Stimulated activated naive CD4-positive, alpha-beta T cell treated with Interleukin-2 at 50 U/mL for 16 hours (primary cell): ENCODE measurements around the gene NTSR2.

Experiments used
- DNase-seq: peaks from one replicate; lab custom pipeline; 2025; lab: John Stamatoyannopoulos, UW

Gene NTSR2, protein sequence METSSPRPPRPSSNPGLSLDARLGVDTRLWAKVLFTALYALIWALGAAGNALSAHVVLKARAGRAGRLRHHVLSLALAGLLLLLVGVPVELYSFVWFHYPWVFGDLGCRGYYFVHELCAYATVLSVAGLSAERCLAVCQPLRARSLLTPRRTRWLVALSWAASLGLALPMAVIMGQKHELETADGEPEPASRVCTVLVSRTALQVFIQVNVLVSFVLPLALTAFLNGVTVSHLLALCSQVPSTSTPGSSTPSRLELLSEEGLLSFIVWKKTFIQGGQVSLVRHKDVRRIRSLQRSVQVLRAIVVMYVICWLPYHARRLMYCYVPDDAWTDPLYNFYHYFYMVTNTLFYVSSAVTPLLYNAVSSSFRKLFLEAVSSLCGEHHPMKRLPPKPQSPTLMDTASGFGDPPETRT

DNA sequence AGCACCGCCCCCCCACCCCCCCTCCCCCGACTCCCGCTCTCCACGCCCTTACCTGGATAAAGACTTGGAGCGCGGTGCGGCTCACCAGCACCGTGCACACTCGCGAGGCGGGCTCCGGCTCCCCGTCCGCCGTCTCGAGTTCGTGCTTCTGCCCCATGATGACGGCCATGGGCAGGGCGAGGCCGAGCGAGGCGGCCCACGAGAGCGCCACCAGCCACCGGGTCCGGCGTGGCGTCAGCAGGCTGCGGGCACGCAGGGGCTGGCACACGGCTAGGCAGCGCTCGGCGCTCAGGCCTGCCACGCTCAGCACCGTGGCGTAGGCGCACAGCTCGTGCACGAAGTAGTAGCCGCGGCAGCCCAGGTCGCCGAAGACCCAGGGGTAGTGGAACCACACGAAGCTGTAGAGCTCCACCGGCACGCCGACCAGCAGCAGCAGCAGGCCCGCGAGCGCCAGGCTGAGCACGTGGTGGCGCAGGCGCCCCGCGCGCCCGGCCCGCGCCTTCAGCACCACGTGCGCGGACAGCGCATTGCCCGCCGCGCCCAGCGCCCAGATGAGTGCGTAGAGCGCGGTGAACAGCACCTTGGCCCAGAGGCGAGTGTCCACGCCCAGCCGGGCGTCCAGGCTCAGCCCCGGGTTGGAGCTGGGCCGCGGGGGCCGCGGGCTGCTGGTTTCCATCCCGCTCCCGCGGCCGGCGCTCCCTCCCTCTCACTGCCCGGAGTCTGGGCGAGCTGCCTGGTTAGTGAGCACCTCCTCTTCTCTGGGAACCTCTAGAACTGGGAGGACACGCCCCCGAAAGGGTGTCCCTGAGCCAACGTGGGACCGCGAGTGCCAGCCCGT, at the start of gene NTSR2:
TSS of gene NTSR2 (minus strand) at position 742 of the 838 bp plus-strand sequence. CDS start at position 676, 66 bp downstream.
- DNase-seq: no peak

DNA sequence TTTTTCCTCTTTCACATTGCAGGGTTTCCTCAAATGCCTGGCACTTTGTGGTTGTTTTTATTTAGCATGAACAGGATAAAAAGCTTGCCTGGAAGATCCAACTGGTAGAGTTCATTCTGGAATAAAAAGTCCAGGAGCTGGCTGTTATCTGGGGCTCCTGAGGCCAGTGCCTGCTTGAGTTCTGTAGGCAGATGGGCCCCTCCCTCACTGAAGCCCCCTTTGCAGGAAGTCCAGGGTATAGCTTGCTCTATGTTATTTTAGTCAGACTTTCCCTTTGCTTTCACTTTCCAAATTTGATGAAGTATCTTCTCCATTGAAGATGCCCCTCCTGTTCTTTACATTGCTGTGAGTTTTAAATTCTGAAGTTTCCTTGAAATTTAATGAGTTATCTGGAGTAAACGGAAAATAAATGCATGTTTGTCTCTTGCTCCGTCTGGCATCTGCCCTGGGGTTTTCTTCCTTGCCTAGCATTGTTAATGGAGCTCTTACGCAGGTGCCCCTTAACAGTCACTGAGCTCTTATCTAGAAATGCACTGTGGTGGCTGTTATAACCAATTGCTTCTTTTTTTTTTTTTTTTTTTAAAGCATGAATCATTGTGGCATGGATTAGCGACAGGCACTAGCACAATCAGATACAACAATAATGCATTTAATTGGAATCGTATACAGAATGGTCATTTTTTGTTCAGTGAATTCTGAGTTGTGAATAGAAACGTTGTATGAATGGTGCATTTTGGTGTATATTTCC, 49.4 kb upstream of the NTSR2 start:
- no peak for DNase-seq

- DNase-seq: no peak
These were observed 48.6 kb upstream of the NTSR2 start for GRCh38 chr2:11718606-11719005.

DNA sequence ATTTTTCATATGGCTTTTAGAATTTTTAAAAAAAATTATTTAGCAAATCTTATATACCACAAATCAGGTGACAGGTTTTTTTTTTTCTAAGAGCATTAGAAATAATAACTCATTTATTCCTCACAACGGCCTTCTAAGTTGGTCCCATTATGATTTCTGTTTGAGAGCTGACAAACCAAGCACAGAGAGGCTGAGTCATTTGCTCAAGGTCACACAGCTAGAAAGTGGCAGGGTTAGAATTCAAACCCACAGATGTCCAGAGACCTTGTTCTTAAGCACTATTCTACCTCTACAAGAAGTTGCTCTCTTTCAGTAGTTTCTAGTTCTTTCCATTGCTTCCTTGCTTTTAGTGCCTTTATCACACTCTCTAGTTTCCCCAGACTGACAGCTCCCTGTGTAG, 47.6 kb upstream of the NTSR2 start:
- DNase-seq: no peak

- no peak for DNase-seq
These were observed 46.8 kb upstream of the NTSR2 start for GRCh38 chr2:11716689-11717321.

DNA sequence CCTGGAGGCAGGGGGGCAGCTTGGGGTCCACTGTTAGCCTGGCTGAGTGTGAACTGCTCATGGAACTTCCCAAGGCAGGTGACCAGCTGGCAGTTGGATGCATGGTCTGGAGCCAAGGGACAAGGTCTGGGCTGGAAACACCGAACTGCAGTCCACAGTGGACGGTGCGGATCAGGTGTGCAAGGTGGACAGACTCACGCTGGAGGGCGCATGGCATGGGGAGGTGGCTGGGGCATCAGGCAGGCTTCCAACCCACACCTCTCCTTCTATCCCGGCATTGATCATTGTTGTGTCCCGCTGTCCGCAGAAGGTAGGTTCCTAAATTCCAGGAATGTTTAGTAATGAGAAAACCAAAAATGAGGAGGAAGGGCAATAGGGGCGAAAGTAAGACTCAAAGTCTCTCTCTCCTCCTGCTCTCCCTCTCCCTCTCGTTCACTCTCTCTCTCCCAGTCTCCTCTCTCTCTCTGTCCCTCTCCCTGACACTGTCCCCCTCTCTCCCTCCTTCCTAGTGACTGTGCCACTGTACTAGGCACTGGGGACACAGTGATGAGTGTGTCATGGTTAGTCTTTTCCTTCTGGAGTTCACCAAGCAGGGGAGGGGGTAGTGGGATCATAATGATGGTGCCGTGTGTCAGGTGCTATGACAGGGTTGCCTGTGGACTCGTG, 46.1 kb upstream of the NTSR2 start:
- DNase-seq: no peak

DNA sequence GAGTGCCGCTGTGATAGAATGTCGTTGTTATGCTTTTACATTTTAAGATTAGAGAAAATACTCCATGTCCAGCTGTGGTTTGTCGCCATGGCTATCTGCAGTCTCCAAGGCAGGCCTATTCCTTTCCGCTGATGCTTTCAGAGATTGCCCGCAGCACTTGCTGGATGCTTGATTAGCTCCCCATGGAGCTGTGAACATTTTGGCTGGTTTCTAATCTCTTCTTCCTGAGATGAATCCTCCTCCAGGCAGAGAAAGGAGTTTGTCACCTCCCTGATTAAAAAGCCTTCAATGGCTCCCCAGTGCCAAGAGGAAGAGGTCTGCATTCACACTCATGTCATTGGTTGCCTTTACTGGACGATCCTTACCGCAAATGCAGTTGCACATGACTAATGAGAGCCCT, 43.8 kb upstream of the NTSR2 start:
- DNase-seq: no peak

- DNase-seq: no peak
These were observed 42.9 kb upstream of the NTSR2 start for GRCh38 chr2:11712866-11713265.

DNA sequence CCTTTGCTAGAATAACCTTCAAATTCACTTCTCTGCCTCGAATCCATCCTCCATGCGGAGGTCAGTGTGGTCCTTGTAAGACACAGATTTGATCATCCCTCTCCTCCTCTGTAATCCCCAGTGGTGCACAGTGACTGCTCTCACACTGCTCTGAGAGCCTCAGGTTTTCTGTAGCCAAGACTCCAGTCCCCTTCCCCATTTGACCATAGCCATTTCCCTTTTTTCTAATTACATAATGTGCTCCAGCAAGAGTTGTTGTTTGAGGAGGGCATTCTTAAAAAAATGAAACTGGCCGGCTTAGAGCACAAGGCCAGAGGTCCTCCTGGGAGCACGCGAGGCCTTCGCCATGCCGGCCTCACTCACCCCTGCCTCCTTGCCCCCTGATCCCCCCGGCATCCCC, 41.8 kb upstream of the NTSR2 start:
- no peak for DNase-seq

GRCh38 chr2:11711354-11711716, 41.3 kb upstream of the NTSR2 start:
- DNase-seq: no peak

GRCh38 chr2:11710632-11711353, 40.8 kb upstream of the NTSR2 start:
- no peak for DNase-seq

DNA sequence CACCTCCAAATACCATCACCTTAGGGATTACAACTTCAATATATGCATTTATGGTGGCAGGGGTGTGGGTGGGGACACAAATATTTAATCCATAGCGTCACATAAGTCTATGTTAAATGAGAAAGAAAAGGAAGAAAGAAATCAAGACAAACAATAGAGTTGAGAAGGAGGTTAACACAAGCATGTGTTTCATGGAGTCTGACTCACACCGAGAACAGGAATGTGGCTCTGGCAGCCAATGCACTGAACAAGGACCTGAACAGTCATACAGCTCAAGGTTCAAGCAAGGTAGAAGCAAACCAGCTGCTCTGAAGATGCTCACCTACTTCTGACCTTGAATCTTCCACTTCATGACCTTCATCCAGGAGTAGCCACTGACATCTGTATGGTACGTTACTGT, 40.2 kb upstream of the NTSR2 start:
- DNase-seq: no peak

- no peak for DNase-seq
These were observed 39.3 kb upstream of the NTSR2 start for GRCh38 chr2:11709293-11709692.

DNA sequence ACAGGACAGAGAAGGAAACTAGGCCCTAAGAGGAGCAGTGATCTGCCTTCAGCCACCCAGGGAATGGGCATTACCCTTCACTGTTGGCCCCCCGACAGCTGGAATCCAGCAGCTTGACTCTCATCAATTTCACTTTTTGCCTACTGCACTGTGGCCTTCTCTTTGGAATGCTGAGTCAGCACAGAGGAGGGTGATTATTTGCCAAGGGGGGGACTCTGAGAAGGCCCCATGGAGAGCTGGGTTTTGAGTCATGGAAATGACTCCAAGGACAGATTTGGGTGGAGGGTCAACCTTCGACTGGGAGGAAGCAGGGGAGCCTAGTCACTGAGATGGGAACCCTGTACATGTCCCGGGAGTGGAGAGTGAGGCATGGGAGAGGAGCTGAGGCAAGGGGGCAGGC, 38.1 kb upstream of the NTSR2 start:
- DNase-seq: no peak

DNA sequence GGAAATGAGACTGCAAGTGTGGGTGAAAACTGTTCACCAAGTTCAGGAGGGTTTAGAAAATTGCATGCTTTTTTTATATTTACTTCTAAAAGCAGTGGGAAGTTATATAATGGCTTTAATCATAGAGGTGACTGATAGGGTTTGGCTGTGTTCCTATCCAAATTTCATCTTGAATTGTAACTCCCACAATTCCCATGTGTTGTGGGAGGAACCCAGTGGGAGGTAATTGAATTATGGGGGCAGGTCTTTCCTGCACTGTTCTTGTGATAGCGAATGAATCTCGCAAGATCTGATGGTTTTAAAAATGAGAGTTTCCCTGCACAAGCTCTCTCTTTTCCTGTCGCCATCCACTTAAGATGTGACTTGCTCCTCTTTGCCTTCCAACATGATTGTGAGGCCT, 35.7 kb upstream of the NTSR2 start:
- no peak for DNase-seq

DNA sequence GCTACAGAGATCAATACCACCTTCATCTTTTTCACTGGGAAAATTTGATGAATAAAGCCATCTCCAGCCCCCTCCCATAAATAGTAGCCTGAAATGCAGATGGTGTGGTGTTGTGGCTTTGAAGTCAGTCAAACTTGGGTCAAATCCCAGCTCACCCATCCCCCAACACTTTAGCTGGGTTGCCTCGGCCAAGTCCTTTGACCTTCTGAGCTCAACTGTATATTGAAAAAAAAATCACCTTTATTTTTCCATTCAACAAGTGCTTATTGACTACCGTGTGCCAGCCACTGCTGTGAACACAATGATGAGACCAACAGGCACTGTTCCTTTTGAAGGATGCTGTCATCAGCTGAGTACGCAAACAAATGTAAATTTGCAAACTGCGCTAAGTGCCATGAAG, 35.1 kb upstream of the NTSR2 start:
- no peak for DNase-seq

DNA sequence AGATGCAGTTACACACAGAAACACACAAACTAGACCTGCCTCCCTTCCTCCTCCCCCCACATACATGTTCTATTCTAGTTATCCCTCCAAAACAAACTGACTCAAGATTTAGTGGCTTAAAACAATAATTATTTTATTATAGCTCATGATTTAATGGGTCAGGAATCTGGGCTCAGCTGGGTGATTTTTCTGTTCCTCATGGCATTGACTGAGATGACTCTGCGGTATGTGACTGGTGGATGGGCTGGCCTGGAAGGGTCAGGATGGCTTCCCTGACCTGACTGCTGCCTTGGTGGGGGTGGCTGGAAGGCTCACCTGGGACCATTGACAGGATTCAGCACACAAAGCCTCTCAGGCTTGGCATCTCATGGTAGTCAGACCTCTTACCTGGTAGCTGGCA, 33.7 kb upstream of the NTSR2 start:
- DNase-seq: no peak

GRCh38 chr2:11702946-11703345, 33.0 kb upstream of the NTSR2 start:
- no peak for DNase-seq

DNA sequence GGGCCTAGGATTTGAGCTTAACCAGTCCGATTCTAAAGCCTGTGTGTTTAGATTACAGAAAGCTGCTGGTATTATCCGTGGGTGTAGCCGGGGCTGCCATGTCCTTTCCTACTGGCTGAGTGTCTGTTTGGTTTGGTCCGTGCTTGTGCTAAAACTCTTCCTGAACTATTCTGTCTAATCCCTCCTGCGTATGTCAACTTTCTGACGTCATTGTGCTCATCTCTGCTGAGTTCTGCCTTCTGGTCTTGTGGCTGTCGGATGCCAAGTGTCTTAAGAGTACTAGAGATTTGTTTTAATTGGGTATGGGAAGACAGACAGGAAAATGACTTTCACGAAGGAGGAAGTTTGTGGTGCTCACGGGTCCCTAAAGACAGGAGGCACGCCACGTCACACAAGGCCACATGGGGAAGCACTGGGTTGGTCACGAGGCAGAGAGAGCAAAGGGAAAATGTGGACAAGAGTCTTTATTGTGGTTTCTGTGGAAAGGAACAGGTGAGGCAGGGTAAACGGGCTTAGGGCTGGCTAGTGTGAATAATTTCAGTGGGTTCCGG, 31.8 kb upstream of the NTSR2 start:
- no peak for DNase-seq

- no peak for DNase-seq
These were observed 31.2 kb upstream of the NTSR2 start for GRCh38 chr2:11701206-11701605.
